D721Med (cell line): ENCODE data around the gene AKT3.
A peak's percentile ranks its signal among the peaks of the same experiment; 100 is the strongest.

ENCODE experiments used
- DNase-seq: peaks from one replicate; pipeline ENCODE4 v3.0.0; 2011; ENCODE audit warnings: low spot score; ENCODE audit not compliant: insufficient read length
- FAIRE-seq: peaks from 2 replicates; lab custom pipeline; 2011; peaks lifted over from hg19 to GRCh38; lab: Jason Lieb, UNC
- TF ChIP-seq, protein P1 (sequence below): IDR thresholded peaks from 2 replicates; pipeline ENCODE4 v1.5.1; 2012; ENCODE audit warnings: mild to moderate bottlenecking, control low read depth; ENCODE audit not compliant: insufficient read depth; ENCODE audit errors: missing control alignments

Gene AKT3

DNA sequence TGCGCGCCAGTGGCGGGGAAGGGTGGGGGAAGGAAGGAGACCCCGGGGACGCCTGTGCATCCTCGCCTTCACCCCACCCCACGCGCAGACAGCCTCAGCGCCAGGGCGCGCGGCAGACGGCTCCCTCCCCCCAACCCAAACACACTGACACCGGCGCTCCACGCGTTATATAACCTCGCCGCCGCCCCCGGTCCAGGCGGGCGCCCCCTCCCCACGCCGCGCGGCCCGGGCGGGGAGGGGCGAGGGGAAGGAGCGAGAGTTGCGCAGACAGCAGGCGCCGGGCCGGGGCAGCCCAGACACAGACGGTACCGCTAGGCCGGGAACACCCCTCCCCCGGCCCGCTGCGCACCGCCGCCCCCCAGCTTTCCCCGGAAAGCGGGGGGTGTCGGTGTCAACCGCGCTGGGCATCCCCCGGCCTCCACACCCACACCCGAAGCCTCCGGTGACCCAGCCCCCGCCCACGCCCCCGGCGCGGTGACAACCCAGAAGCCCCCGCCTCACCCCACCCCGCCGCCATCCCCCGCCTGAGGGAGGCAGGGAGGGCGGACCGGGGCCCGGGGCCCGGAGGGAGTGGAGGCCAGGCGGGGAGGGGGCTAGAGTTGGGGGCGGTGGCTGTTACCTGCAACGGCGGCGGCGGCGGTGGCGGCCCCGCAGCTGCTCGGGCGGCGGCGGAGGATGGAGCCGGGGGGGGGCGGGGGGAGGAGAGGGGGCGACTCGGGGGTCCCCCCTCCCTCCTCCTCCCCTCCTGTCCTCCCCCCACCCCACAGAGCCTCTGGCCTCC lies 432 bp downstream of the AKT3 start:
- TF ChIP-seq, protein P1, sequence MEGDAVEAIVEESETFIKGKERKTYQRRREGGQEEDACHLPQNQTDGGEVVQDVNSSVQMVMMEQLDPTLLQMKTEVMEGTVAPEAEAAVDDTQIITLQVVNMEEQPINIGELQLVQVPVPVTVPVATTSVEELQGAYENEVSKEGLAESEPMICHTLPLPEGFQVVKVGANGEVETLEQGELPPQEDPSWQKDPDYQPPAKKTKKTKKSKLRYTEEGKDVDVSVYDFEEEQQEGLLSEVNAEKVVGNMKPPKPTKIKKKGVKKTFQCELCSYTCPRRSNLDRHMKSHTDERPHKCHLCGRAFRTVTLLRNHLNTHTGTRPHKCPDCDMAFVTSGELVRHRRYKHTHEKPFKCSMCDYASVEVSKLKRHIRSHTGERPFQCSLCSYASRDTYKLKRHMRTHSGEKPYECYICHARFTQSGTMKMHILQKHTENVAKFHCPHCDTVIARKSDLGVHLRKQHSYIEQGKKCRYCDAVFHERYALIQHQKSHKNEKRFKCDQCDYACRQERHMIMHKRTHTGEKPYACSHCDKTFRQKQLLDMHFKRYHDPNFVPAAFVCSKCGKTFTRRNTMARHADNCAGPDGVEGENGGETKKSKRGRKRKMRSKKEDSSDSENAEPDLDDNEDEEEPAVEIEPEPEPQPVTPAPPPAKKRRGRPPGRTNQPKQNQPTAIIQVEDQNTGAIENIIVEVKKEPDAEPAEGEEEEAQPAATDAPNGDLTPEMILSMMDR, result no peak
- FAIRE-seq, result no peak

DNA sequence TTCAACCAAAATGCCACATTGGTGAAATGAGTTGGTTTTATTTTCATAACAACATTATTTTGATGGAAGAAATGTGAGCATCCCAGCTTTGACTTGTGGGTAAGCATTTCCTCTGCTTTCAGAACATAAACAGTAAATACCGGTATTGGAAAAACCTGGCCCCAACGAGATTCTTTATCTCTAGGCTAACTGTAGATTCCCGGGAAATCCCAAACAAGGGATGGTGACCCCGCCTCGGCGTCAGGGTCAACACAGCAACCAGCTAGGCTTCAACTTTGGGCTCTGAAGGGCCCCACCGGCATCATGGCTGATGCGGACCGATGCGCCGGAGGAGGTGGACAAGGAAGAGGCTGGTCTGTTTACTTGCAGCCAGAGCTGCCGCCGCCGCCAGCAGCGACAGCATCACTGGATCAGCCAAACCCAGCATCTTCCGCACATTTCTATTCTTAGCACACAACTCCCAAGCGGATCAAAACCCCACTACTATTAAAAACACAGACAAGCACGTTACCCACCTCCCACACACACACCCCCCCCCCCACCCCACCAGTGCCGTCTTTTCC lies 1.1 kb downstream of the AKT3 start:
- FAIRE-seq (no peak), DNase-seq (no peak)
- TF ChIP-seq, protein P1, result no peak

More for the DNA sequence above, 432 bp downstream of the AKT3 start:
- no peak for DNase-seq

DNA sequence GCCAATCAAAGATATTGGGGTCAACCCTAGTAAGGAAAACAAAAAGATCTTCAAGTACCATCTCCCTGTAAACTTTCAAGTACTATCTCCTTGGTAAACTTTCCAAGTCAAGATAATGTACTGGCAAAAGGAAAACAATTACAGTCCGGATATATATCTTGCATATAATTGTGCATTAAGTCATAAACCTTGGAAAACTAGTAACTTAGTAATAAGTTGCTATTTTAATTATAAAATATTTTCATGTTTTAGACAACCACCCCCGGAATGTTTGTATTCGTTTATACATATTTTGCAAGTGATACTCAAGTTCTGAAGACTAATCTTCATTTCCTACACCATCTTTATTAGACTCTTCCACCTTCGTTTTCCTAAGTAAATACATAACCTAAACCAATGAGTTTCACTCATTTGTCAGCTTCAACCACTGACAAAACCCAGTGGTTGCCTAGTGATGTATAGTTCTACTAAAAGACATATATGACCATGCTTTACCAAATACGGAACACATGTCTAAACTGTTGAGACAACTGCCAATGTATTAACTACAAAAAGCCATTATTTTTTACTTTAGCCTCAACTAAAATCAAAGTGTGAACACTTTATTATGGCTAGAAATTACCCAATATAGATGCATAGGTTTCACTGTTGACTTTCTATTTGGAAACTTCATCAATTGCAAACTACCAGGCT lies 1.7 kb downstream of the AKT3 start:
- DNase-seq (no peak), FAIRE-seq (peak; percentile 94)
- TF ChIP-seq, protein P1, result no peak

DNA sequence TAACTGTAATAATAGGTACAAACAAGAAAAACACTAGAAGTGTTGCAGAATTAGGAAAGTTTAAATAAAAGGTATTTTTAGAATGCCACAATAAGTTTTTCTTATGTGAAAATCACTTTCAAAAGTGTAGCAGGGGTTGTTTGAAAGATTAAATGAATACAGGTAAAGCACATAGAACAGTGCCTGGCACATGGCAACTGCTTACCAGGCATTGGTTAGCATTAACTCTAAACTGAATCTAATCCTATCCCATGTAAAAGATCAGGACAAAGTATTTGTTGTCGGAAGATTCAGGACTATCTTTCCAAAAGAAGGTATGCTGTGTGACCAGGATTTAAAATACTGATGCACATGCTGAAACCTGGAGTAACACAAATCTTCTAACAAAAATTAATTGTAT lies 3.3 kb downstream of the AKT3 start:
- FAIRE-seq (peak; percentile 92), DNase-seq (no peak)
- TF ChIP-seq, protein P1, result no peak

DNA sequence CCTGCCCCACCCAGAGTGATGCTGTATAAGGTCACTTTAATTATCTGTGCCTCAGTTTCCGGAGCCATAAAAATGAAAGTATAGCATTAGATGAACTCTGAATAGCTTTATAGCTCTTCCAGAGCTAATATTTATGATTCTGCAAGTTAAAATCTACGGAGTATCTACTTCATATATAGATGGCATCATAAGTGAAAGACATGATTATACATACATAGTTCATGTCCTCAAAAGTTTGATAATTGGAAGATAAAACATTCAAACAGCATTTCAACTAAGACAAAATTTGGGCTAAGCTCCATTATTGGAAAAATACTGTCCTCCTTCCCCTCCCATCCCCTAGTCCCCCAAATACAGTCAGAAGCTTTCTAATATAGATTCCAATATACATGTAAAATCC lies 4.2 kb downstream of the AKT3 start:
- peak; percentile 79 for FAIRE-seq
- TF ChIP-seq, protein P1, result no peak

DNA sequence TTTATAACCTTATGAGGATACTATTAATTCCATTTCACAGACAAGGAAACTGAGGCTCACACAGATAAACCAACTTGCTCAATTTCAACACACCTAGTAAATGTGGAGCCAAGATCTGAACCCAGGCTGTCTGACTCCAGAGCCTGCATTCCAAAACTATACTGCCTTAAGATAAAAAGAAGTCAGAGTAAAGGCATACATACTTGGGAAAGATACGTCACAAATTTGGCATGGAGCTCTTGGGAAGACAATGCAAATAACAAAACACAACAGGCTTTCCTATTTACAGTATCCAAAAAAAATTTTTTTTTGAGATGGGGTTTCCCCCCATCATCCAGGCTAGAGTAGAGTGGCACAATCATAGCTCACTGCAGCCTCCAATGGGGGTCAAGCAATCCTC lies 5.9 kb downstream of the AKT3 start:
- DNase-seq, result no peak
- peak; percentile 21 for FAIRE-seq
- TF ChIP-seq, protein P1, result no peak

More for the DNA sequence above, 4.2 kb downstream of the AKT3 start:
- no peak for DNase-seq

DNA sequence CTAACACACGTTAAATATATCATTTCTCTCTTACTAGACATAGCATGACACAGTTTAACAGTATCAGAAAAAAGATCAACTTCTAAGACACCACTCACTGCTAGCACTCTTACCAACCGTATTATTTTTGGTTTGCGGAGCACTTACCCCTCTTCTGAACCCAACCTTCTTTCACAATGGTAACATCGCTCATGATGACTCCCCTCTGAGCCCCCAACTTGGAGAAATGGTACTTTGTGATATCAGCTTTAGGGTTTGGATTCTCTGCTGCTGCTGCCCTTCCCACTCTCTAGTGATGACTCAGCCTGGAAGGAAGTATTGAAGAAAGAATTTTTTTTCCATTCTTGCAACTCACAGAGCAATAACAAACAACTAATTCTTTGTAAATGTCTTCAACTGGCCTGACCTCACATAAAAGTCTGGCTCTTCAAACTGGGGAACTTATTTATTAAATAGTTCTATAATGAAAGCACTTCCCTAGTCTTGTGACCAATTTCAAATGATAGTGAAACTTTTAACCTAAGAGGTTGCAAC lies 7.0 kb downstream of the AKT3 start:
- DNase-seq (no peak), FAIRE-seq (peak; percentile 91)
- TF ChIP-seq, protein P1, result no peak
